Heart left ventricle (tissue), 16 donors: ENCODE data around the gene SHISA3. TPM values are rescaled to one million over a fixed set of nuclear protein-coding genes. Genes with fewer than 3 reads are reported as not detected.

Source experiments
- ATAC-seq, 4 donors: fragments of 200-7000 bp; cut with Tn5 transposase; one replicate each; pipeline ENCODE4 v1.9.1; 2020 to 2022; ENCODE audit warnings: moderate library complexity in 4 of 4, mild to moderate bottlenecking in 3 of 4, moderate number of reproducible peaks in 1 of 4
- DNase-seq, 5 donors: peaks; one replicate each; pipeline ENCODE4 v3.0.0-alpha.2; 2020
- H3K27ac ChIP-seq, 12 donors: fragments of 200-600 bp; sonication (generic) in 4 of 12; one replicate each; pipeline versions ENCODE4 v1.5.0 to v1.8.0; 2016 to 2022; ENCODE audit warnings: mild to moderate bottlenecking in 2 of 12
- H3K27me3 ChIP-seq, 9 donors: fragments of 200-600 bp; sonication (generic) in 2 of 9; one replicate each; pipeline versions ENCODE4 v1.5.1 to v1.8.0; 2016 to 2022; ENCODE audit warnings: mild to moderate bottlenecking in 3 of 9
- H3K36me3 ChIP-seq, 9 donors: fragments of 200-600 bp; sonication (generic) in 2 of 9; one replicate each; pipeline versions ENCODE4 v1.5.0 to v1.8.0; 2018 to 2022; ENCODE audit warnings: mild to moderate bottlenecking in 2 of 9
- H3K4me1 ChIP-seq, 12 donors: fragments of 200-600 bp; sonication (generic) in 4 of 12; one replicate each; pipeline versions ENCODE4 v1.5.0 to v1.8.0; 2016 to 2022; ENCODE audit warnings: mild to moderate bottlenecking in 3 of 12
- H3K4me3 ChIP-seq, 12 donors: fragments of 200-600 bp; sonication (generic) in 4 of 12; one replicate each; pipeline versions ENCODE4 v1.5.0 to v1.8.0; 2017 to 2022; ENCODE audit warnings: mild to moderate bottlenecking in 9 of 12, moderate library complexity in 4 of 12
- H3K9me3 ChIP-seq, 12 donors: fragments of 200-600 bp; sonication (generic) in 4 of 12; one replicate each; pipeline versions ENCODE4 v1.5.0 to v1.8.0; 2016 to 2022; ENCODE audit warnings: mild to moderate bottlenecking in 1 of 12
- POLR2A ChIP-seq, 2 donors: fragments of 450-650 bp; IDR thresholded peaks; one replicate each; pipeline ENCODE4 v1.6.1; 2017; ENCODE audit warnings: antibody characterized with exemption in 2 of 2, mild to moderate bottlenecking in 2 of 2, moderate library complexity in 2 of 2
- WGBS, 4 donors: extraction: QIAGEN DNeasy Blood & Tissue Kit in 2 of 4; methylation state at CpG; one replicate each; pipeline versions ENCODE4 v1.1.5 to v1.1.7; 2013 to 2018; 5-methylcytosine and 5-hydroxymethylcytosine counted together
- intact Hi-C, 10 donors: fragments of 100-400 bp; cut with DNase I; formaldehyde crosslinking; loops; one replicate each; pipeline versions ENCODE4 v1.11.1 to v1.14.2; 2022
- polyA plus RNA-seq, 2 donors: library from polyadenylated mRNA; stranded (reverse); fragments of 200-250 nt; gene quantifications; one replicate each; pipeline ENCODE4 v1.2.3, GENCODE V29; 2013
- total RNA-seq, 9 donors: library from RNA; depleted of rRNA in 2 of 9; stranded (reverse); fragments of >200 nt in 2 of 9; fragmentation: NEBNext Ultra II Directional in 3 of 9; extraction: Animal tissue kit (Norgen Biotek cat#: 25700) in 3 of 9; gene quantifications; one replicate each; pipeline versions ENCODE4 v1.1.0 to v1.2.4, GENCODE V29; 2016 to 2023
- TF ChIP-seq, protein P1 (sequence below), 12 donors: fragments of 200-600 bp; sonication (generic) in 4 of 12; IDR thresholded peaks; one replicate each; pipeline versions ENCODE4 v1.5.0 to v1.8.0; 2018 to 2022; ENCODE audit warnings: antibody characterized with exemption in 12 of 12, mild to moderate bottlenecking in 5 of 12
- donor health status: ischemic (EF 13 %, LVEDD 7.1; RV severe dilation, severe dysfunction).
- donor health status: healthy with polysubstance abuse.
- donor health status: DM: no; HTN: yes; CAD: no.
- donor health status: DM: no; HTN: no; CAD: no.
- donor health status: ischemic (EF 25% LVEDD 6.9; RV normal size, moderate dysfunction).
- donor health status: ischemic (EF 25% LVEDD 5.7; RV mildly dilated, moderate dysfunction).
- donor health status: healthy.
- donor health status: DM: yes; HTN: yes; CAD: no.
- donor health status: ischemic (EF 35%, LVEDD 5.7; RV mildly dilated, moderate dysfunction).
- donor health status: nonischemic (EF 11% LVEDD 7.7; RV severe dilation, severe dysfunction).
- donor health status: DM: yes; HTN: yes; CAD: no.
- donor health status: PGD.
- donor health status: ischemic (EF 29% LVEDD 5.4; RV normal size, mild dysfunction).
- donor health status: nonischemic (EF 23%, LVEDD 6.1; RV moderate dilation, normal function).

SHISA3 gene
- total and polyA plus RNA-seq, 11 donors = 1.2 to 16.4 (median 2.1) TPM

DNA sequence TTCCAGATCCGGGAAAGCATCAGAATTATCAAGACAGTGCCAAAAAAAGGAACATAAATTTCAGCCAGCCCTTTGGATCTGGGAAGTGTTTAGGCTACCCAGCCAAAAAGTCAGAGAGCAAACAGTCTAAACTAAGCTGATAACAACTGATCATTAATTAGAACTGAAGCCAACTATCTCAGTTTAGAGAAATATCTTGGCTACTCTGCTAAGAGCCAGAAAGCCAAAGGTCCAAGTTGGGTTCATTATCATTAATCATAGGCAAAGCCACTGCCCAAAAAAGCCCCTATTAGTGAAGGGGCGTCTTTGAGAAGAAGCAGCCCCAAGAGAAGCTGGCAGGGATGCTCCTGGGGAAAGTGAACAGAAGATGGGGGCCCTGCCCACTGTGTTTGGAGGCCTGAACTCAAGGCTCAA, 37.0 kb upstream of the SHISA3 start:
- H3K4me1 ChIP-seq = peaks cover 0 to 8% (median 0%) of the 10 kb centered on the region in 12 donors
- DNase-seq (no peak), ATAC-seq (no peak)
- no peaks in the 10 kb centered on the region for H3K27me3 ChIP-seq
- intact Hi-C loops = loop anchor here in 3 of 10 donors (10.0 kb wide), 1 partner anchor 75 kb away; no protein-coding TSS in a partner anchor
- 36 to 63% (median 49%) methylated on average over 2 of the region's 2 CpGs for WGBS, 4 donors
- peak overlapping the region in 2 of 12 donors; percentile 49 to 50 for H3K27ac ChIP-seq
- no peaks in the 10 kb centered on the region for H3K36me3 ChIP-seq
- TF ChIP-seq, protein P1, sequence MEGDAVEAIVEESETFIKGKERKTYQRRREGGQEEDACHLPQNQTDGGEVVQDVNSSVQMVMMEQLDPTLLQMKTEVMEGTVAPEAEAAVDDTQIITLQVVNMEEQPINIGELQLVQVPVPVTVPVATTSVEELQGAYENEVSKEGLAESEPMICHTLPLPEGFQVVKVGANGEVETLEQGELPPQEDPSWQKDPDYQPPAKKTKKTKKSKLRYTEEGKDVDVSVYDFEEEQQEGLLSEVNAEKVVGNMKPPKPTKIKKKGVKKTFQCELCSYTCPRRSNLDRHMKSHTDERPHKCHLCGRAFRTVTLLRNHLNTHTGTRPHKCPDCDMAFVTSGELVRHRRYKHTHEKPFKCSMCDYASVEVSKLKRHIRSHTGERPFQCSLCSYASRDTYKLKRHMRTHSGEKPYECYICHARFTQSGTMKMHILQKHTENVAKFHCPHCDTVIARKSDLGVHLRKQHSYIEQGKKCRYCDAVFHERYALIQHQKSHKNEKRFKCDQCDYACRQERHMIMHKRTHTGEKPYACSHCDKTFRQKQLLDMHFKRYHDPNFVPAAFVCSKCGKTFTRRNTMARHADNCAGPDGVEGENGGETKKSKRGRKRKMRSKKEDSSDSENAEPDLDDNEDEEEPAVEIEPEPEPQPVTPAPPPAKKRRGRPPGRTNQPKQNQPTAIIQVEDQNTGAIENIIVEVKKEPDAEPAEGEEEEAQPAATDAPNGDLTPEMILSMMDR (IDR thresholded peaks at IDR 0.05) = no peak
- TF ChIP-seq POLR2A (IDR thresholded peaks at IDR 0.05) = no peak
- H3K4me3 ChIP-seq = peak overlapping the region in 6 of 12 donors; percentile 1 to 44 (median 29)
- H3K9me3 ChIP-seq = peaks cover 0 to 7% (median 0%) of the 10 kb centered on the region in 12 donors

DNA sequence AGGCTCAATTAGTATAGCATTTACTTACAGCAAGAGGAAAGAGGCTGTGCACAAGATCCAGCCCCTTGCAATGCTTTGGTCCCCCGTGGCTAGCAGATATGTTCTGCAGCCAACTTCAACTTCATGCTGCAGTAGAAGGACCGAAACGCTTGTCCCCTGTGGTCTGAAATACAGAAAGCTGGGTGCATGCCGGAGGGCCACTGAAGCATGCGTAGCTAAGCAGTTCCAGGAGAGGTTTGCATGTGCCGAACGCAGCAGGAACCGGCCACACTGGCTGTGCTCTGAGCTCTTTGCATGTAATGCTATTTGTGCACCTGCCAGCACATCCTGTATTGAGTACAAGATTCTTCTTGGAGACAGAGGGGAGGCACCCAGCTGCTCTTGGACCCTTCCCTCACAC, 35.8 kb upstream of the SHISA3 start:
- Histone ChIP-seq H3K27ac (no peak overlapping the region), H3K36me3 (no peaks in the 10 kb centered on the region), H3K4me3 (no peak overlapping the region), H3K9me3 (peaks cover 0 to 7% (median 0%) of the 10 kb centered on the region in 12 donors), H3K27me3 (no peaks in the 10 kb centered on the region), H3K4me1 (peaks cover 0 to 8% (median 0%) of the 10 kb centered on the region in 12 donors)
- DNase-seq (no peak), ATAC-seq (no peak)
- 73 to 82% (median 77%) methylated on average over 7 to 8 of the region's 8 CpGs for WGBS, 4 donors
- intact Hi-C loops = loop anchor here in 3 of 10 donors (10.0 kb wide), 1 partner anchor 77 kb away; no protein-coding TSS in a partner anchor
- TF ChIP-seq, protein P1 (IDR thresholded peaks at IDR 0.05) = no peak
- TF ChIP-seq POLR2A (IDR thresholded peaks at IDR 0.05) = no peak

DNA sequence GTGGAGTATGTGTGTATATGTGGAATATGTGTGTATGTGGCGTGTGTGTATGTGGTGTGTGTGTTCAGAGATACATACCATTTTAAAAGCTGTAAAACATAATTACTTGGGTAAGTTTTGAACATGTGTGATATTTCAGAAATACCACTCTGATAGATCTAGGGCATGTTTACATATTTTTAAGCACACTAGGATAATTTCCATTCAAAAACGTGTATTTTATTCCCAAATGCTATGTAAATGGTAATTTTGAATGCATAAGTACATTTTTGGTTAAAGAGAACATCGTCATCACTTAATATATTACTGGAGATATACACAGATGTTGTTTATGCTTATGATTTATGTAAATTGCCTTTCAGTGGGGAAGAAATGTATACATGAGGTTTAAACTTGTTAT, 34.7 kb upstream of the SHISA3 start:
- ATAC-seq (no peak), DNase-seq (no peak)
- peaks cover 0 to 7% (median 0%) of the 10 kb centered on the region in 12 donors for H3K9me3 ChIP-seq
- H3K4me3 ChIP-seq = no peak overlapping the region
- peaks cover 0 to 8% (median 0%) of the 10 kb centered on the region in 12 donors for H3K4me1 ChIP-seq
- no peaks in the 10 kb centered on the region for H3K27me3 ChIP-seq
- intact Hi-C loops = loop anchor here in 3 of 10 donors (10.0 kb wide), 1 partner anchor 78 kb away; no protein-coding TSS in a partner anchor
- WGBS, 4 donors = 78 to 88% (median 80%) methylated on average over 3 of the region's 3 CpGs
- no peak overlapping the region for H3K27ac ChIP-seq
- H3K36me3 ChIP-seq = no peaks in the 10 kb centered on the region
- TF ChIP-seq, protein P1 (IDR thresholded peaks at IDR 0.05) = no peak
- TF ChIP-seq POLR2A (IDR thresholded peaks at IDR 0.05) = no peak

DNA sequence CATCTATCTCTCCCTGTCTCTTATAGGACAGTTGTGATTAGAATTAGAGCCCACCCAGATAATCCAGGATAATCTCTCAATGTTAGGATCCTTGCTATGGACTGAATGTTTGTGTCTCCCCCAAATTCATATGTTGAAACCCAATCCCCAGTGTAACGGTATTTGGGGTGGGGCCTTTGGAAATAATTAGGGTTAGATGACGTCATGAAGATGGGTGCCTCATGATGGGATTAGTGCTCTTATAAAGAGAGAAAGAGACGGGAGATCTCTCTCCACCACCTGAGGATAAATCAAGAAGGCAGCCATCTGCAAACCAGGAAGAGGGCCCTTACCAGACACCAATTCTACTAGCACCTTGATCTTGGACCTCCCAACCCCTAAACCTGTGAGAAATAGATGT, 33.7 kb upstream of the SHISA3 start:
- no peak for TF ChIP-seq POLR2A (IDR thresholded peaks at IDR 0.05)
- TF ChIP-seq, protein P1 (IDR thresholded peaks at IDR 0.05) = no peak
- 87 to 95% (median 90%) methylated on average over 3 of the region's 3 CpGs for WGBS, 4 donors
- DNase-seq (no peak), ATAC-seq (no peak)
- Histone ChIP-seq H3K9me3 (peaks cover 0 to 7% (median 0%) of the 10 kb centered on the region in 12 donors), H3K4me1 (peaks cover 0 to 8% (median 0%) of the 10 kb centered on the region in 12 donors), H3K27me3 (no peaks in the 10 kb centered on the region), H3K36me3 (no peaks in the 10 kb centered on the region), H3K4me3 (no peak overlapping the region), H3K27ac (no peak overlapping the region)
- intact Hi-C loops = loop anchor here in 3 of 10 donors (10.0 kb wide), 1 partner anchor 79 kb away; no protein-coding TSS in a partner anchor
